ENCODE data around the gene CNOT1. TPM values are rescaled to one million over a fixed set of nuclear protein-coding genes. Genes with fewer than 3 reads are reported as not detected.

CNOT1 gene
- total RNA-seq, 1 experiment from 2014 or later = 135 TPM

DNA sequence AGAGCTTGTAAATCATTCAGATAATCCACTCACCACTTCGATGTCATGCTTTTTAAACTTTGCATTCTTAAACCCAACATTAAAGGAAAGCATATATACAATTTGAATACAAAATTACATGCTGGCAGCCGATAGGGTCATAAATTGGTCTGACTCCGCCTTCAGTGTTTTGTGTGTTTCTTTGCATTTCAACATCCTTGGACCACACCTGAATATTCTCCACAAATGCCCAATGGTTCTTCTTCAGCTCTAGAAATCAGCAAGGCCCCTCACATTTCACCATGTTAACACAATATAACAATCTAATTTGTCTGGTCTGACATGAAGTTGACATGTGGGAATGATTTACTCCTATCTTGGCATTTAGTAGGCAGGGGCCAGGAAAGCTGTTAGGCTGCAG lies 97.2 kb downstream of the CNOT1 start:
- Histone ChIP-seq H3K9me2 (replicated peaks; ENCODE audit: low read length) (no peaks in the 10 kb centered on the region), H3K4me2 (ENCODE audit: low read length) (no peak overlapping the region), H3K9ac (ENCODE audit: low read length) (no peak overlapping the region), H3K27ac (ENCODE audit: low read length) (no peak overlapping the region), H3K9me3 (ENCODE audit: low read length) (no peaks in the 10 kb centered on the region), H3K79me2 (ENCODE audit: low read length) (no peaks in the 10 kb centered on the region), H3K36me3 (ENCODE audit: low read depth, low read length) (peaks cover 63% of the 10 kb centered on the region), H3K4me1 (ENCODE audit: insufficient read depth, low read length) (no peaks in the 10 kb centered on the region), H3K4me3 (ENCODE audit: low read length) (no peak overlapping the region), H2AFZ (ENCODE audit: low read length) (no peak overlapping the region), H3F3A (ENCODE audit: low read length, unreplicated experiment) (no peaks in the 10 kb centered on the region), H3K27me3 (ENCODE audit: low read length) (no peaks in the 10 kb centered on the region), H4K20me1 (ENCODE audit: low read length) (no peaks in the 10 kb centered on the region)
- BruUV-seq (replicated peaks) = no TSS peak
- ATAC-seq (no peak), DNase-seq (no peak)
- ChIA-PET POLR2A (ENCODE audit: unreplicated experiment) (no interaction called here), CTCF (no interaction called here)
- intact Hi-C loops (cut with micrococcal nuclease) = no loop called here
- TF ChIP-seq CTCF (conservative IDR thresholded peaks at IDR 0.05; ENCODE audit: low read depth, low read length) = no peak
- no peak for TF ChIP-seq EZH2 (IDR thresholded peaks at IDR 0.05; ENCODE audit: low read length, unreplicated experiment)
- TF ChIP-seq EZH2phosphoT487 (IDR thresholded peaks at IDR 0.05; ENCODE audit: borderline replicate concordance, low read length) = no peak

- ATAC-seq = no peak
- no TSS peak for BruUV-seq (replicated peaks)
- H3K9me3 ChIP-seq (ENCODE audit: low read length) = no peaks in the 10 kb centered on the region
- no peak overlapping the region for H3K27ac ChIP-seq (ENCODE audit: low read length)
- TF ChIP-seq EZH2 (IDR thresholded peaks at IDR 0.05; ENCODE audit: low read length, unreplicated experiment) (no peak), EZH2phosphoT487 (IDR thresholded peaks at IDR 0.05; ENCODE audit: borderline replicate concordance, low read length) (no peak), CTCF (conservative IDR thresholded peaks at IDR 0.05; ENCODE audit: low read depth, low read length) (no peak)
- no peaks in the 10 kb centered on the region for H4K20me1 ChIP-seq (ENCODE audit: low read length)
- no peaks in the 10 kb centered on the region for H3F3A ChIP-seq (ENCODE audit: low read length, unreplicated experiment)
- no peak overlapping the region for H3K9ac ChIP-seq (ENCODE audit: low read length)
- H3K4me3 ChIP-seq (ENCODE audit: low read length) = no peak overlapping the region
- no peak for DNase-seq
- H2AFZ ChIP-seq (ENCODE audit: low read length) = no peak overlapping the region
- H3K36me3 ChIP-seq (ENCODE audit: low read depth, low read length) = peaks cover 56% of the 10 kb centered on the region
- H3K4me2 ChIP-seq (ENCODE audit: low read length) = no peak overlapping the region
- no peaks in the 10 kb centered on the region for H3K9me2 ChIP-seq (replicated peaks; ENCODE audit: low read length)
- intact Hi-C loops (cut with micrococcal nuclease) = no loop called here
- CTCF ChIA-PET = no interaction called here
- H3K4me1 ChIP-seq (ENCODE audit: insufficient read depth, low read length) = no peaks in the 10 kb centered on the region
- H3K79me2 ChIP-seq (ENCODE audit: low read length) = no peaks in the 10 kb centered on the region
- H3K27me3 ChIP-seq (ENCODE audit: low read length) = no peaks in the 10 kb centered on the region
- POLR2A ChIA-PET (ENCODE audit: unreplicated experiment) = no interaction called here
Observed at GRCh38 chr16:58530179-58530578, 99.4 kb downstream of the CNOT1 start.

DNA sequence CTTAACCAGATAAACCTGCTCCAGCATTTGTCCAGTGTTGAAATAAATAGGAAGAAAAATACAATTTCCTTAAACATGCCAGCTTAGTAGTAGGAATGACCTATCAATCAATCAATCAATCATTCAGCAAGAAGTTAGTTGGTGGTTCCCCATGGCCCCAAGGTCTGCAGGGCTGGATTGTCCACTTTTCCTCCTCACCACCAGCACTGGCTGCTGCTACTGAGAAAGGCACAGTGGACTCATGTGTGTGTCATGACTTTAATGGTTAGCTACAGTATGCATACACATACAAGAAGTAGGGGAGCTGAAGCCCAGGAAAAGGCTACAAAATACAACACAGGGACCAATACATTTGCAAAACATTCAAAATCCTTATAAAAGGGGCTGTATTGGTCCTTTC lies 109.9 kb downstream of the CNOT1 start:
- CTCF ChIA-PET = no interaction called here

More for the DNA sequence above, 109.9 kb downstream of the CNOT1 start:
- peaks cover 5% of the 10 kb centered on the region for H3K79me2 ChIP-seq (ENCODE audit: low read length)
- POLR2A ChIA-PET (ENCODE audit: unreplicated experiment) = no interaction called here
- no peaks in the 10 kb centered on the region for H3K9me3 ChIP-seq (ENCODE audit: low read length)
- H2AFZ ChIP-seq (ENCODE audit: low read length) = no peak overlapping the region
- intact Hi-C loops (cut with micrococcal nuclease) = loop anchor here (10.0 kb wide), 1 partner anchor 115 kb away; no protein-coding TSS in a partner anchor
- no peak overlapping the region for H3K9ac ChIP-seq (ENCODE audit: low read length)
- H3F3A ChIP-seq (ENCODE audit: low read length, unreplicated experiment) = no peaks in the 10 kb centered on the region
- H3K4me1 ChIP-seq (ENCODE audit: insufficient read depth, low read length) = peaks cover 8% of the 10 kb centered on the region
- no peaks in the 10 kb centered on the region for H3K9me2 ChIP-seq (replicated peaks; ENCODE audit: low read length)
- no peak overlapping the region for H3K4me3 ChIP-seq (ENCODE audit: low read length)
- H3K27me3 ChIP-seq (ENCODE audit: low read length) = no peaks in the 10 kb centered on the region
- TF ChIP-seq EZH2 (IDR thresholded peaks at IDR 0.05; ENCODE audit: low read length, unreplicated experiment) = no peak
- no peak for TF ChIP-seq CTCF (conservative IDR thresholded peaks at IDR 0.05; ENCODE audit: low read depth, low read length)
- TF ChIP-seq EZH2phosphoT487 (IDR thresholded peaks at IDR 0.05; ENCODE audit: borderline replicate concordance, low read length) = no peak
- ATAC-seq = no peak
- H3K27ac ChIP-seq (ENCODE audit: low read length) = no peak overlapping the region
- peaks cover 58% of the 10 kb centered on the region for H3K36me3 ChIP-seq (ENCODE audit: low read depth, low read length)
- no peaks in the 10 kb centered on the region for H4K20me1 ChIP-seq (ENCODE audit: low read length)
- DNase-seq = no peak
- no peak overlapping the region for H3K4me2 ChIP-seq (ENCODE audit: low read length)
- no TSS peak for BruUV-seq (replicated peaks)
